ENCODE measurements around the gene TSEN15. TPM values are rescaled to one million over a fixed set of nuclear protein-coding genes. Genes with fewer than 3 reads are reported as not detected.
"Not testable (repeated sequence)": the region's sequence is repeated elsewhere in the genome, so short reads cannot be mapped to it uniquely, and the experiment has no call there.

TSEN15 gene
- total RNA-seq, 1 donor from 2014 or later = 25.6 TPM

GRCh38 chr1:184030433-184031091 lies 21.0 kb upstream of the TSEN15 start:
- intact Hi-C loops (cut with DNase I) = no loop called here
- no peak for DNase-seq (ENCODE audit: low spot score)

GRCh38 chr1:184031092-184031408 lies 20.5 kb upstream of the TSEN15 start:
- intact Hi-C loops (cut with DNase I) = no loop called here

DNA sequence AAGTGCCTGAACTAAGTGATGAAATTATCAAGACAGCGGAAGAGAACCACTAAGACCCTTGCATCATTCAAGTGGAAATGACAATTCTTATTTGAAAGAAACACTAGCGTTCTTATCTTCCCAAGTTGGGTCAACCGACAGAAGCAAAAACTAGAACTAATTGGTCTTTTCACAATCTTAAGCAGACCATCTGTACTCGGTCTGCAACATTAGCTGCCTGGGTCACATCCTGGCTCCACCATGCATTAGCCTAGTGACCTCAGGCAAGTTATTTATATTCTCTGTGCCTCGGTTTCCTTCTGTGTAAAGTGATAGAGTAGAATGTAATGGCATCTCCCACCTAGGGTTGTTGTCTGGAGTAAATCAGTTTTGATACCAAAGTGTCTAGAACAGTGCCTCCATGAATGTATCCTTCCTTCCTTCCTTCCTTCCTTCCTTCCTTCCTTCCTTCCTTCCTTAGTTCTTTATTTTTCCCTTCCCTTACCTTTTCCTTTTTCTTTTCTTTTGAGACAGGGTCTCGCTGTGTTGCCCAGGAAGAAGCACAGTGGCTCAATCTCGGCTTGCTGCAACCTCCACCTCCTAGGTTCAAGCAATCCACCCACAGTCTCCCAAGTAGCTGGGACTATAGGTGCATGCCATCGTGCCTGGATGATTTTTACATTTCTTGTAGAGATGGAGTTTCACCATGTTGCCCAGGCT lies 20.0 kb upstream of the TSEN15 start:
- intact Hi-C loops (cut with DNase I) = no loop called here
- no peak for DNase-seq (ENCODE audit: low spot score)

More at GRCh38 chr1:184031092-184031408, 20.5 kb upstream of the TSEN15 start:
- DNase-seq (ENCODE audit: low spot score) = no peak

- intact Hi-C loops (cut with DNase I) = no loop called here
- DNase-seq (ENCODE audit: low spot score) = no peak
Measured at GRCh38 chr1:184032306-184032929, 19.1 kb upstream of the TSEN15 start.

GRCh38 chr1:184032930-184033418 lies 18.6 kb upstream of the TSEN15 start:
- no peak for DNase-seq (ENCODE audit: low spot score)
- intact Hi-C loops (cut with DNase I) = no loop called here

DNA sequence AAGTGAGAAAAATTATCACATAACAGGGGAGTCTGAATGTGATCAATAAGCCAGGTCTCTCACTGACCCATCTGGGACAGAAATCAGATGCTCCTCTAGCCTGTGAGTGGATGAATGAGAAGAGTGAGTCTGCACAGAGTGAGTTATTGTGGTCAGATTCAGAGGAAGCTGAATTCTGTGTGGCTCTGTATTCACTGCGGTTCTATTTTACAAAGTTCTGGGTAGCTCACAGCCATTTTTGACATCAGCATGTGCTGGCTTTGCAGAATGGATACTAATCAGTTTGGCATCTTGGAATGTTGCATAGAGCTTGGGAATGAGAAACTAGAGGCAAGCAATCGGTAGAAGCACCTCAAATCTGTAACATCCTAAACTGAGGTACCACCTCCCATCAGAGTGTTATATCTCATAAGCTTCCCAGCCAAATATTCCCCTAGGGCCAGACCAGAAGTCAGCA lies 17.8 kb upstream of the TSEN15 start:
- intact Hi-C loops (cut with DNase I) = no loop called here
- DNase-seq (ENCODE audit: low spot score) = no peak

- intact Hi-C loops (cut with DNase I) = loop anchor here (5.0 kb wide), 1 partner anchor 103 kb away; no protein-coding TSS in a partner anchor
- DNase-seq (ENCODE audit: low spot score) = no peak
Measured at GRCh38 chr1:184034761-184035379, 16.7 kb upstream of the TSEN15 start.

DNA sequence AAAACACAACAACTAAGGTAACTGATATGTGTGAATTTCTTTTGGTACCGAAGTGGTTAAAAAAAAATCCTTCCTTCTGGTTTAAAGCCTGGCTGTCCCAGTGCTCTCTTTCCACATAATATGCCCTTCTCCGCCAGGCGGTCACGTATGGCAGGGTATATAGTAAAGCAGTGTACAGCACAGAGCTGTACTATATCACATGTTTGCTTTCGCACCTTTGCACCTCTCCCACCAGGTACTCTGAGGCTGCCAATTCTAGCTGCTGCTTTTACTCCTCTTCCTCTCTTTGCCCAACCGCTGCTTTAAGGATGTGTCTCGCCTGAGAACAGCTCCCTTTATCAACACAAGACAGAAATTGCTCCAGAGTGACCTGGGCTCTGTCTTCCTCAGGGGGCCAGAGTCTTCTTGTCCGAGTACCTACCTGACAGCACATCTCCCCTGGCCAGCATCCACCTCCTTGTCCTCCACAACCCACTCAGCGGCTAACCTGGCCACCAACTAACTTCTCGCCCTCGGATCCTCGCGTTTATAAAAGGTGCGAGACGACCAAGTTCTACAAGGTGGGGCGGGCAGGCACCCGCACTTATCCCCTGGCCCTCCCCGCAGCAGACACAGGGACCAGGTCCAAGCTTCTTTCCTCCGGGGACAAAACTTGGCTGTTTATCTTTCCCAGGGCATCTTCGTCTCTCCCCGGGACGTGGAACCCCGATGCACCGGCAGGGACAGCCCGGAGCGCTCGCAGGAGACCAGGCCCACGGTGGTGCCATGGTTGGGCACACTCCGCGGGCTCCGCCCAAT lies 15.6 kb upstream of the TSEN15 start:
- DNase-seq (ENCODE audit: low spot score) = no peak
- intact Hi-C loops (cut with DNase I) = loop anchor here (5.0 kb wide), 1 partner anchor 104 kb away; no protein-coding TSS in a partner anchor

DNA sequence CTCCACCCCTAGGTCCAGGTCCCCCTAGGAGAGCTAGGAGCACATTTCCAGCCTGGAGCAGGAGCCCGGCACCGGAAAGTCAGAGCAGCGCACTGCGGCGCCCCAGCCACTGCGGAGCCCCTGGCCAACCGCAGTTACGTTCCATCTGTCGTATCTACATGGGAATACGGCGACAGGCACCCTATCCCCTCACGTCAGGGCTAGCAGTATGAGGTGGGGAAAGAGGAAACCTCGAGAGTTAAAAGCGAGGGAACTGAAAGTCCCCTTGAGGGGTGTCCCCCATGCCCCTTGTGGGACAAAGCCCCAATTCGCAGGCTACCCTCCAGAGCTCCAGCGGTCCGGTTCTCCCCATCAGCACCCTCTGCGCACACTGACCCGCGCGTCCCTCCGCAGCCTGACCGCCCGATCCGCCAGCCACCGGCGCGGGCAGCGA lies 15.0 kb upstream of the TSEN15 start:
- DNase-seq (ENCODE audit: low spot score) = no peak
- intact Hi-C loops (cut with DNase I) = loop anchor here (5.0 kb wide), 1 partner anchor 104 kb away; no protein-coding TSS in a partner anchor

GRCh38 chr1:184037849-184038591 lies 13.5 kb upstream of the TSEN15 start:
- intact Hi-C loops (cut with DNase I) = loop anchor here (5.0 kb wide), 1 partner anchor 106 kb away; no protein-coding TSS in a partner anchor
- DNase-seq (ENCODE audit: low spot score) = no peak

DNA sequence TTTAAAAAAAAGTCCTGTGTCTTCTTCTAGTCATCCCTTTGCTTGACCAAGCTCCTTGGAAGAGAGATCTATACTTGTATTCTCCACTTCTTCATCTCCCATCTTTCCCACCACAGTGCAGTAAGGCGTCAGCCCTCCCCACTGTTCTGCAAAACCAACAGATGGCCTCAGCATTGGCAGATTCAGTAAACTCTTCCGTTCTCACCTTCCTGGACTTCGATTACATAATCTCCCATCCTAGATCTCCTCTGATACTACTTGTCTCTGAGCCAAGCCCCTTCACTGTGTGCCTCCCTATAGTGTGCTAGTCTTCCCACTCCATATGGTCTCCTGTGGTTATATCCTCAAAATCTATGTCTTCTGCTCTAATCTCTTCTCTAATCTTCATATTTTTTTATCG lies 12.4 kb upstream of the TSEN15 start:
- DNase-seq (ENCODE audit: low spot score) = no peak
- intact Hi-C loops (cut with DNase I) = loop anchor here (5.0 kb wide), 1 partner anchor 107 kb away; no protein-coding TSS in a partner anchor

DNA sequence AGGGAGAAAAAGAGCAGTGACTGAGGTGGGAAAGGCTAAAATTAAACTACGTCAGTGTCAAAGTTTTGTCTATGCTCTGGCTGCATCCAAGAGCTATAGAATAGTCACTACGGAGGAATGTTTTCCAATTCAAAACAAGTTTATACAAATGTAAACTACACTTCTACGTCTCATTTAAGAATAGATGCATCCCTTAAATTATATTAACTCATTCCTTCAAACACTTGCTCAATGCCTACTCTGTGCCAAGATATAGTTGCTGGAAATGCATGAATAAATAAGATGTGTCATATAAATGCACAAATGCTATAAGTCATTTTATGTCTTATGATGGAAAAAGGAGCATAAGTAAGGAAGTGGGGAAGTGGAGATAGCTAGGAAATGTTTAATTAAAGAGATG lies 9.8 kb upstream of the TSEN15 start:
- intact Hi-C loops (cut with DNase I) = no loop called here
- DNase-seq (ENCODE audit: low spot score) = no peak

DNA sequence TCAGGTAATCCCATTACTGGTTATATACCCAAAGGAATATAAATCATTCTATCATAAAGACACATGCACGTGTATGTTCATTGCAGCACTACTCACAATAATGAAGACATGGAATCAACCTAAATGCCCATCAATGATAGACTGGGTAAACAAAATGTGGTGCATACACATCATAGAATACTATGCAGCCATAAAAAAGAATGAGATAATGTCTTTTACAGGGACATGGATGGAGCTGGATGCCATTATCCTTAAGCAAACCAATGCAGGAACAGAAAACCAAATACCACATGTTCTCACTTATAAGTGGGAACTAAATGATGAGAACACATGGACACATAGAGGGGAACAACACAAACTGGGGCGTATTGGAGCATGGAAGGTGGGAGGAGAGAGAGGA lies 8.2 kb upstream of the TSEN15 start:
- DNase-seq (ENCODE audit: low spot score); intact Hi-C loops (cut with DNase I): not testable (repeated sequence)

DNA sequence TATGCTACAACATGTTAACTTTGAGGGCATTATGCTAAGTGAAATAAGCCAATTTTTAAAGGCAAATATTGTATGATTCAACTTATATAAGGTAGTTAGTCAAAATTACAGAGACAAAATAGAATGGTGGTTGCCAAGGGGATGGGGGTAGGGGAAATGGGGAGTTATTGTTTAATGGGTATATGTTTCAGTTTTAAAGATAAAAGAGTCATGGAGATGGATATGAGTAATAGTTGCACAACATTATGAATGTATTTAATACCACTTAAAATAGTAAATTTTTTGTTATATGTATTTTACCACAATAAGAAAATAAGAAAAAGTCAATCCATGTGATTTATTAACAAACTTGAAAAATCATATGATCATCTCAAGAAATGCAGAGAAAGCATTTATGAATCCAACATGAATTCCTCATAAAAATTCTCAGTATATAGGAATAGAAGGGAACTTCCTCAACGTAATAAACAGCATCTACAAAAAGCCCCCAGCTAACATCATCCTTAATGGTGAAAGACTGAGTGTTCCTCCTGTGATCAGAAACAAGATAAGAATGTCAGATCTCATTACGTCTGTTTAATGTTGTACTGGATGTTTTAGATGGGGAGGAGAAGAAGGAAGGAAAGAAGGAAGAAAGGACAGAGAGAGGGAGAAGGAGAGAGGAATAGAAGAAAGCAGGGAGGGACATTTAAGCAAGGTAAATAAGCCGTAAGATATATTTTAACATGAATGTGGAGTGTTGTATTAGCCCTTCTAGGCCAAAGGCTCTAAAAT lies 6.7 kb upstream of the TSEN15 start:
- intact Hi-C loops (cut with DNase I) = no loop called here
- DNase-seq (ENCODE audit: low spot score) = no peak

GRCh38 chr1:184047541-184047940 lies 4.0 kb upstream of the TSEN15 start:
- intact Hi-C loops (cut with DNase I); DNase-seq (ENCODE audit: low spot score): not testable (repeated sequence)

- intact Hi-C loops (cut with DNase I) = no loop called here
- no peak for DNase-seq (ENCODE audit: low spot score)
Measured at GRCh38 chr1:184048561-184049240, 2.8 kb upstream of the TSEN15 start.

GRCh38 chr1:184049291-184049690 lies 2.2 kb upstream of the TSEN15 start:
- intact Hi-C loops (cut with DNase I) = no loop called here
- no peak for DNase-seq (ENCODE audit: low spot score)
